Measurements from ENCODE around the gene ZNF850.

The ZNF850 gene

GRCh38 chr19:36686365-36687213 is 86.0 kb downstream of the ZNF850 start (continued):
- TF ChIP-seq GLI2 (tag by site-specific recombination; IDR thresholded peaks at IDR 0.05; ENCODE audit: borderline replicate concordance, low read depth) (no peak), ZNF501 (tag by site-specific recombination; IDR thresholded peaks at IDR 0.05) (no peak), ZNF341 (tag by site-specific recombination; IDR thresholded peaks at IDR 0.05; ENCODE audit: low read depth) (peak; percentile 97), ZNF791 (tag by site-specific recombination; IDR thresholded peaks at IDR 0.05) (0 out of 2 replicates have a peak, but pooled peaks have one; percentile 34), ZNF48 (tag by site-specific recombination; IDR thresholded peaks at IDR 0.05) (no peak), ZNF324 (tag by site-specific recombination; IDR thresholded peaks at IDR 0.05) (no peak), ZSCAN30 (tag by site-specific recombination; IDR thresholded peaks at IDR 0.05) (peak; percentile 58; the same call in 1 of the 2 replicates), ZSCAN23 (tag by site-specific recombination; IDR thresholded peaks at IDR 0.05) (0 out of 2 replicates have a peak, but pooled peaks have one; percentile 59), ZNF548 (tag by site-specific recombination; IDR thresholded peaks at IDR 0.05) (0 out of 2 replicates have a peak, but pooled peaks have one; percentile 9), ZSCAN16 (tag by site-specific recombination; IDR thresholded peaks at IDR 0.05) (0 out of 2 replicates have a peak, but pooled peaks have one; percentile 32), ZNF792 (tag by site-specific recombination; IDR thresholded peaks at IDR 0.05) (peak; percentile 87; the same call in 1 of the 2 replicates), FEZF1 (tag by site-specific recombination; IDR thresholded peaks at IDR 0.05) (peak; percentile 6; the same call in 1 of the 2 replicates), PRDM1 (tag by site-specific recombination; IDR thresholded peaks at IDR 0.05) (peak; percentile 83), ZNF785 (tag by site-specific recombination; IDR thresholded peaks at IDR 0.05) (peak; percentile 42; the same call in 1 of the 2 replicates), ZBTB7A (tag by site-specific recombination; IDR thresholded peaks at IDR 0.05; ENCODE audit: low read depth) (0 out of 2 replicates have a peak, but pooled peaks have one; percentile 37), ZNF121 (tag by site-specific recombination; IDR thresholded peaks at IDR 0.05) (0 out of 2 replicates have a peak, but pooled peaks have one; percentile 8), CTCF (tag by site-specific recombination; IDR thresholded peaks at IDR 0.05) (0 out of 2 replicates have a peak, but pooled peaks have one; percentile 50), ZIC2 (tag by site-specific recombination; IDR thresholded peaks at IDR 0.05) (0 out of 2 replicates have a peak, but pooled peaks have one; percentile 14), ZBTB44 (tag by site-specific recombination; IDR thresholded peaks at IDR 0.05) (peak; percentile 12; the same call in 1 of the 2 replicates), ZNF169 (tag by site-specific recombination; IDR thresholded peaks at IDR 0.05) (peak; percentile 73; the same call in 1 of the 2 replicates), ZNF623 (tag by site-specific recombination; IDR thresholded peaks at IDR 0.05) (0 out of 2 replicates have a peak, but pooled peaks have one; percentile 5), KLF7 (tag by site-specific recombination; IDR thresholded peaks at IDR 0.05; ENCODE audit: borderline replicate concordance) (peak; percentile 79; the same call in 1 of the 2 replicates), ZBTB48 (tag by site-specific recombination; IDR thresholded peaks at IDR 0.05) (peak; percentile 99), ZNF248 (tag by site-specific recombination; IDR thresholded peaks at IDR 0.05) (no peak), ZNF280D (tag by site-specific recombination; IDR thresholded peaks at IDR 0.05) (peak; percentile 95), ZFHX2 (tag by site-specific recombination; conservative IDR thresholded peaks at IDR 0.05) (no peak), KLF8 (tag by site-specific recombination; IDR thresholded peaks at IDR 0.05) (0 out of 2 replicates have a peak, but pooled peaks have one; percentile 12), MZF1 (tag by site-specific recombination; IDR thresholded peaks at IDR 0.05; ENCODE audit: borderline replicate concordance) (peak; percentile 40), ZBTB17 (tag by site-specific recombination; IDR thresholded peaks at IDR 0.05) (peak; percentile 87), IKZF3 (tag by site-specific recombination; IDR thresholded peaks at IDR 0.05) (peak; percentile 87)

All from HEK293 (cell line).